ENCODE results near the gene CRADD.
A peak's percentile ranks its signal among the peaks of the same experiment; 100 is the strongest.

CRADD gene

DNA sequence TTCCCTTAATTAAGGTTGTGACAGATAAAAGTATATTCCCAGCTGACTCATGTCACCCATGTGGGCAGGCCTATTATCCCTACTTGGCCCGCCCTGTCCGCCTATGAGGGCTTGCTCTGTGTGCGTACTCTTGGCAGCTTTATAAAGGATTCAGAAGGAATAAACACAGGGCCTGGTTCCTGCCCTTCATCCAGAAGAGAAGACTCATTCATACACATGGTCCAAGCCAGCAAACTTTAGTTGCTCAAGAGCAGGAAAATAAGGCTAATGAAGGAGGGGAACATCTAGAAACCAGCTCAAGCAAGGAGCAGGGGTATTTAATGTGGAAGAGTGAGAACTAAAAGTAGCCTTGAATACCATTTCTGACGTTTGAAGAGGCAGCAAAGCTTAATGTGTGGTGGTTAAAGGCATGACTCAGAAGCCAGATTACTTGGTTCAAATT, 141.9 kb downstream of the CRADD start:
- peak; percentile 10 for DNase-seq

DNA sequence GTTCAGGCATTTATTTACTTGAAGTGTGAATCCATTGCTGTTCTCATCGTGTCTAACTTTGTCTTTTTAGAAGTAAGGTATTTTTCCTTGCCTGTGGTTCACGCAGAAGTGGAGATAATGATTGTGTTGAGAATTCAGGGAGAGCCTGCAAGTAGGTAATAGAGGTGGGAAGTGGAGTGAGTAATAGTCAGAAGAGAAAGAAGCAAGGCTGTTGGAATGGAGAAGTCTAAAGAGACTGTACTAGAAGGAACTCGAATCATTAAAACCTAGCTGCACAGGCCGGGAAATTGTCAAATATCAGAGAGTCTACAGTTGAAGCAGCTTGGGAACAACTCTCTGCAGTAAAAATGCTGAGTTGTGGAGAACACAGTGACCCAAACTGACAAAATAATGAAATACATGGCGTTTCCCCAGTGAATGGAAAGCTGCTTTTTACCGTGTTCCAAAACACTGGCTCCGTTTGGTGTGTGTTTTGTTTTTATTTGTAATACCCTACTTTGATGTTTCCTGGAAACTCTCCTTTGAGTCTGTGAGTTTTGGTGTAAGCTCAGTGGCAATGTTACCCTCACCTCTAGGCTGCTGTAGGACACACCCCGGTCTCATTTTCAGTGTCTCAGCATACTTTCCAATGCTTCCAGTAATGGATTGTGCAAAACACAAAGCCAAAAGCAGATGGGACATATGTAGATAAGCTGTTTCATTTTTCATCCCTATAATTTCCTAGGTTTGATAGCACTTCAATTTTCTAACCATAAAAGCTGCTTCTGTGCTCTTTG, 146.6 kb downstream of the CRADD start:
- no peak for DNase-seq

DNA sequence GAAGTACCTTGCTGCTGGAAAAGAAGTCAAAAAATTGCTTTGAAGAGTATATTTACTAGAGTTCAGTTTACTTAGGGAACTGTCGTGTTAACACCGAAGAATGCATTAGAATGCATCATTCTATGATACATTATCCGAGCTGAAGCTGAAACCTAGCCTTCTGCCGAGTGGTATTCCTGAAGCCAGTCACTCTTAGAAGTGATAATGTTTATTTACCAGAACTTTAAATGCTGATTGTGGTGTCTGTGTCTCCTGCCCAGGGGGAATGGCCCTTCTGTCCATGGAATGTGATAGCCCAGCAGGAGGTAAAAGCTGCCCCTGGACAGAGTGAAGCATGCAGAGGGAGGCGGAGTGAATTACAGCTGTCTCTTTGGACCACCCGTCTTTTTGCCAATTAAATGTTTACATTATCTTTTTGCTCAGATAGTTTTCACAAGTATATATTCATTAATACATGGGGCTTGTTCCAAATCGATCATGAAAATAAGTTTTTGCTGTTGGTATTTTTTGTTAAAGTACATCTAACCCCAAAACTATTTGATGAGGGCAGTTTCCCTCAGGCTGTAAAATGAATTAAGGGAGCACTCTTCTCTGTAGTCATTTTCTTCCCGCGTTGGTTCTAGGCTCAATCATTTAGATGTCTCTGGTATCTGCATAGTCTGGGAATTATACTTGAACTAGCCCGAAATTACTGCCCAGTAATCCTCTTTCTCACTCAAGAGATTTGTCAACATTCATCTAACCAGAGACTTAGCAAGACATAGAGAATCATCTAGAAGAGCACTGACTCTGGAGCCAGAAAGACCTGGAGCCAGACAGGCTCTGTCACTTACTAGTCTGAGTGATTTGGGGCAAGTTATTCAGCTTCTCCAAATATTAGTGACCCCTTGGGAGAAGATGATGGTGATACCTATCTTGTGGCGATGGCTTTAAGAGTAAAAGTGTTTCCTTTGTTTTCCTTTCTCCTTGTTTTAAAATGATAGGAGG, 147.6 kb downstream of the CRADD start:
- no peak for DNase-seq

DNA sequence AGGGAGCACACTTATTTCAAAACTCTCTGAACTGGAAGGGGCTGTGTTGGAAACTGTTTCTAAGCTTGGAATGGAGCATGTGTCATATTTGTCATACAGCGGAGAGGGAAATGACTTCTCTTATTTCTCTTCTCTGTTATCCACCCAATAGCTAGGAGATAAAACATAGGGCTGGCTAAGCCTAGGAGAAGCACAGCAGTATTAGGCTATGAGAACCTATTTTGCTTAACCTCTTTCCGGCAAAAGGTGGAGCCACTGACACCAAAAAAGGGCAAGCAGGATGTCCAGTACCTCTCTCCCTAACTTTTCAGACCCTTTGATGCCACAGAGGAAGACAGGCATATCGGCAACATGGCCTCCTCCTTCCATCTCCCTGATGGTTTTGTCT, 148.3 kb downstream of the CRADD start:
- no peak for DNase-seq

DNA sequence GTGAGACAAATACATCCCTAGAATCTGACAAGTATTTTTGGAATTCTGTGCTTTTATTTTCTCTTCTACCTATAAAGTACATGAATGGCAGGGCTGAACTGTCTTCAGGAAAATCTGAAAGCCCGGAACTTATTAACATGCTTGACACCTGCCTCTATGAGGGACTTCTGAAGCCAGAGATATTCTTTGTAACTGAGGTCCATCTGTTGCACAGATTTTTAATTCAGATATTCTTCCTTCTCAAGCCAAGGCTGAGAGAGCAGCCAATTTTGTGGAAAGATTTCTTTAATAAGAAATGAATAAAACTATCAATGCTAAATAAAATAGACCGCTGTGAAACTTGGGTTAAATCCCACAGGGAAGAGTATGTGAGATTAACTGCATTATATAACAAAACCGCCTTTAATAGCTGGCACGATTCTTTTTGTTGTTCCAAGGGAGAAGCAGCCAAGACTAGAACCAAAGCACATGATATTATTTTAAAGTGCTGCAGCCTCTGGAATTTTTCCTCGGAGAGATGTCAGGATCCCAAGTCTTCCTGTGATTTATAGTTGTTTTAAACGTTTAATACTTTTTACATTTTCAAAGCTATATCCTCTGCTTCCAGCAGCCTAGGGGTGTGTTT, 148.9 kb downstream of the CRADD start:
- no peak for DNase-seq

DNA sequence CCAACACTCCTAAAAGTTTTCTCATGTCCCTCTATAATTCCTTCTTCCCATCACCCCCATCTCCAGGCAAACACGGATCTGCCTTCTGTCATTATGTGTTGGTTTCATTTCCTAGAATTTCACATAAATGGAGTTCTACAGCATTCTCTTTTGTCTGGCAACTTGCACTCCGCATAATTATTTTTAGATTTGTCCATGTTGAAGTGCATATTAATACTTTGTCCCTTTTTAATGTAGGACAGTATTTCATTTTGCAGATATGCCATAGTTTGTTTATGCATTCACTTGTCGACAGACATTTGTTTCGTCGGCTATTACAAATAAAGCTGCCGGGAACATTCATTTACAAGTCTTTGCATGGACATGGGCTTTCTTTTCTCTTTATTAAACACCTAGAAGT, 150.0 kb downstream of the CRADD start:
- DNase-seq = no peak

DNA sequence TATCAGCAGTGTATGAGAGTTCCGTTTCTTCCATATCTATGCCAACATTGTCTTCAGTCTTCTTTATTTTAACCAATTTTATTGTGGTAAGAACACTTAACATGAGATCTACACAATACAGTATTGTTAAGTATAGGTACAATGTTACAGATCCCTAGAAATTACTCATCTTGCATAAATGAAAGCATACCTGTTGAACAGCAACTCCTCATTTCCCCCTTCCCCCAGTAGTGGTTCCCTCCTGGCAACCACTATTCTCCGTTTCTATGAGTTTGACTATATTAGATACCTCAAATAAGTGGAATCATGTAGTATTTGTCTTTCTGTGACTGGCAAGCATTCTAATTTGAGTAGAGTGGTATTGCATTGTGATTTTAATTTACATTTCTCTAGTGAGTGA, 150.5 kb downstream of the CRADD start:
- DNase-seq = no peak

DNA sequence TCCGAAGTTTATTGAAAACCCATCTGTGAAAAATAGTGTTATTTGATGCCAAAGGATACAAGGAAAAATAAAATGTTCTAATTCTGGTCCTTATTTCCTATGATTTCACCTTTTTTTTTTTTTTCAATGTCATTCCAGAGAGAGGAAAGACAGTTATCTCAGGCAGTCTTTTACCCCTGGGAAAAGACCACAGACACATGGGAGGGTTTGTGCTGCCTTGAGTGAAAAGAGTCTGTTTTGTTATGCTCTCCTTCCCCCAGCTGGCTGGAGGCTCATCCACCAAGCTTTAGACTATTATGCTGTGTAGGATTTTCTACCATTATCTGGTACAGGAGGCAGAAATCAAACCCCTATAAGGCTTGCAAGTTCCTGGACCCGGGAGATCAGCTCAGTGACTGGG, 151.8 kb downstream of the CRADD start:
- no peak for DNase-seq

DNA sequence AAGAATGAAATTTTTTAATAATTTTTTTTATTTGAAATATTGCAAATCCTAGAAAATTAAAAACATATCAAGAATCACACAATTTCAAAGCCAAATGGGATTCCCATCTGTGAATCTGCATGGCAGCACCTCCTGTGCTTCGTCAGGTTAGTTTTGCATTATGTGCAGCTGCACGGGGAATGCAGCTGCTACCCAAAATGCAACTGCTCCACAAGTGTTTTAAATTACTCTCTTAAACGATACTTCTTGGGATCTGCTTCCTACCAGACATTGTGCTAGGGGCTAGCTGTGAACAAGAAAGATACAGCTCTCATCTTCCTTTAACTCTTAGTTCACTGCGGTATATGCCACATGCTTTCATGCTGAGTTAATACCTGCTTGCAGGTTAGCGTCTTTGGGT, 154.2 kb downstream of the CRADD start:
- no peak for DNase-seq

DNA sequence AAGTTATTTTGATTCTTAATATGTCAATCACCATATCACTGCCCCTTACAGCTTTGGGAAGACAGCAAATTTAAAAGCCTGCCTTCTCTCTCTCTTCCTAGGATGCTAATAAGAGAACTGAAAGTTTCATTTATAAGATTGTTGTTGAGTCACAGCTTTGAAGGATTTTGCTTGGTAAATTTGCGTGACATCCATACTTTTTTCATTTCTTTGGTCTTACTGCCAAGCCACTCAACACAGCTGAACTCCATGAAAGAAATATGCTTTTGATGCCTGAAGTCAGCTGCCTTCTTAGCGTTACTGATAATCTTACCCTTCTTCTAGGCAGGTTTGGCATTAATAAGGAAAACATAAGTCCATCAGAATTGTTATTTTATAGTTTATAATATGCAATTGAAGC, 155.0 kb downstream of the CRADD start:
- DNase-seq = no peak

DNA sequence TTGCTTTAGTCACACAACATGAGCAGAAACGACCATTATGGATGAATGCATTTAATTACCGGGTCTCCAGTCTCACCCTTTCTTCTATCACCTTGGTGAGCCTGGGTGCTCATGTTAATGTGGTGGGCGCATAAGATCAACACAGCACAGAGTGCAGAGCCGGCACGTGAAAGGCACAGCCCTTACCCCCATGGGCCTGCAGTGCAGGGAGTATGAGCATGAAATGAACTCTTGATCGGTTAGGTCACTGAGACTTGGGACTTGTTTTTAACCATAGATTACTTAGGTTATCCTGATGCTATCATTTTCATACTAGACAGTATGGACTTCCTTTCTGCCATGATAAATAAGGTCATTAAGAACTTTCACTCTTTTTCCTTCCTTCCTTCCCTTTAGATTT, 156.8 kb downstream of the CRADD start:
- DNase-seq = no peak

DNA sequence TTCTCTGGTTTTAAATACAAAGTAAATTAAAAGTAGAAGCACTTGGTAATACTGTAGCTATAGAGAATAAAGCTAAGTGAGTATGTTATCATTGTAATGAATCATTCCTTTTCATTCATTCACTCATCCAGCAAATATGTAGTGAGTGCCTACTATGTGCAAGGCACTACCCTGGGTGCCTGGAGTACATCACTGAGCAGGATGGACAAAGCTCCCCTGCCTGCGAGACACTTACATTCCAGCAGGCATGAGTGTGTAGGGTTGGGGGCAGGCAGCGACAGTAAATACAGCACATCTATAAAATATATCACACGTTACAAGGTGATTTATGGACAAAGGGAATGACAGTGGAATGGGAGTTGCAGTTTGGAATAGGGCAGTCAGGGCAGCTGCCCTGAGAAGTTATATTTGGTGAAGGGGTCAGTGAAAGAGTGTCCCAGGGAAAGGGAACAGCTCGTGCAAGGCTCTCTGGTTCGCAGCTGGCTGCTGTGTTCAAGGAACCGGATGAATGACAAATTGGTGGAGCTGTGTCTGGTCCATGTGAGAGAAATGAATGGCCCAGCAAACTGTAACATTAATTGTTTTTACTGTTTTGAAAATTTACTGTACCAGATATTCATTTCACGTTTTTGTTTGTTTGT, 159.6 kb downstream of the CRADD start:
- no peak for DNase-seq

DNA sequence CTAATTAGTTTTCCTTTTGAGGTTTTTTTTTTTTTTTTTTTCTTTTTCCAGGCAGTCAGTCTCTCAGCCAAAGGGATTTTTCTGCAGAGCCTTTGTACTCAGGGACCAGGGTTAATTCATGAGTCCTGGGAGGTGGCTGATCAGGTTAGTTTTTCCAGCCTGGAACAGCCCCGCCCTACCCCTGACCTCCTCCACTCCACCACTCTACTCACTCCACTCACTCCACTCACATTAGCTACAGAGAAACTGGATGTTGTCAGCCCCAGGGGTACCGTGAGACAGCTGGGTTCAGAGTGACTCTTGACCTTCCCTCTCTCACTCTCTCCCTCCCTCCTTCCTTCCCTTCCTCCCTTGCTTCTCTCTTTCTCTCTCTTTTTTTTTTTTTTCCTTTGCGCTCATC, 161.0 kb downstream of the CRADD start:
- DNase-seq = no peak

DNA sequence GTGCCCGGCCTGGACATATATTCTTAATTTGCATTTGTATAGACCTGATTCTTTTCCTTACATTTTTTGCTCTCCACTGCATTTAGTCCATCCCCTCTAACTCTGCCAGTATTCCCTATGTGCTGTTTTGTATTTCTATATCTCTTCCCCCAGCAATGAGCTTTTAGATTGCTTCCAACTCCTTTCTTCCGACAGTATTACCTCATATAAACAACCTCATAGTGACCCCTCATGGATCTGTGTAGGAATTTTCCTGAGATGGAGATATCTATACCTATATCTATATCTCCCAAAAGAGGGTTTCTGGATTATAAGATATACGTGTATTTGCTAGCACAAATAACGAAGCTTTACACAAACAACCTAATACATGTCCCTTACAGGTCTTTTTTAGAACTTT, 161.9 kb downstream of the CRADD start:
- no peak for DNase-seq

DNA sequence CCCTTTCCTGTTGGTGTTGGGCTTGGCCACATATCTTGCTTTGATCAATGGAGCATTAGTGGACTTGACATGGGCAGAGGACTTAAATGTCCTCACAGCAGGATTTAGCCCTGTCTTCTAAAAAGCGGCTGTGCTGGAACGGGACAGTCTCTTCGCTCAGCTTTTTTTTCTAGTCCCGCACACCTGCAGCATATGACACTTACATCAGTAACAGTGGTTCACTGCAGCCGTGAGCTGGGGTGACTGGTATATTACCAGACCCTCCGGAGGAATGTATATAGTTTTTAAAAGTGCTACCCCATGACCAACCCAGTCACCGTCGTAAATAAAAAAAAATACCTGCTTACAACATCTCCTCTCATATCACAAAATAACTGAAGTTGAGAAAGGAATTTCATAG, 164.5 kb downstream of the CRADD start:
- DNase-seq = no peak

DNA sequence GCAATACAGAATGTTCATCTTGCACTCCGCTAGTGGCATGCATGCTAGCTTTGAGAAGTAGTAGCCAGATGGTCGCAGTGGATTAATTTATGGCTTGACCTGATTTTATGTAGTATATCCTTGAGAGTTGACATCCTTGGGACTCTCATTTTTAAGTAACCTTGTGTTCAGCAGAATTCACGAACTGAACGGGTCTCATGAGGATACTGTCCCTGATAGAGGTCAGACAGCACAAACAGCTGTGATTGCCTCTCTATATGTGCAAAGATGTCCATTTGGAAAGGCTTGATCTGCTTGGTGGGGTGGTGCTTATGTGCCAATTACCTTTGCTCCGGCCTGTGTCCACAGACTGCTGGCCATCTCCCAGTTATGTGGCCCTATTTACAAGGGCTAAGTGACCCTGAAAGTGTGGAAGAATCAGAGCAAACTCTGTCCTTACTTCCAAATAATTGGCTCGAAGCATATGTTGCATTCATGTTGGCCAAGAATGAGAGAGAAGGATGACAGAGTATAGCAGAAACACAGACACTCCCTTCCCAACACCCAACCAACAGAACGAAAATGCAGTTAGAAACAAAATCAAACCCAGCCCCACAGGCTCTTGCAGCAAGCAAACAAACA, 167.1 kb downstream of the CRADD start:
- DNase-seq = no peak

DNA sequence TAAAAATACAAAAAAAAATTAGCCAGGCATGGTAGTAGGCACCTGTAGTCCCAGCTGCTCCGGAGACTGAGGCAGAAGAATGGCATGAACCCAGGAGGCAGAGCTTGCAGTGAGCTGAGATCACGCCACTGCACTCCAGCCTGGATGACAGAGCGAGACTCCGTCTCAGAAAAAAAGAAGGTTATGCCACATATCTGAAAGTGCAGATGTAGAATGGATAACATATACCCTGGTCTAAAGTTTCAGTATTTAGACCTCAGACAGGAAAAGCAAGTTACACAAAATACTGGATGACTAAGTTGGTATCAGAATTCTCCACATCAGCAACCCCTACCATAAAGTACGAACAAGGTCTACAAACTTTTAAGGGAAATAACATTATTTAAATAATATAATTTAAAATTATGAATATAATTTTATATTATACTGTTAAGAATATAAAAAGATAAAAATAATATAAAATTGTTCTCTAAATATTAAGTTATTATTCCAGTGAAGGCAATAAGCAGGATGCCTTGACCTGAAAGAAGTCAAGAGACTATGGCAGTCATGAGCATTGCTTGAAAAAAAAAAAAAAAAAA, 169.9 kb downstream of the CRADD start:
- DNase-seq = no peak

DNA sequence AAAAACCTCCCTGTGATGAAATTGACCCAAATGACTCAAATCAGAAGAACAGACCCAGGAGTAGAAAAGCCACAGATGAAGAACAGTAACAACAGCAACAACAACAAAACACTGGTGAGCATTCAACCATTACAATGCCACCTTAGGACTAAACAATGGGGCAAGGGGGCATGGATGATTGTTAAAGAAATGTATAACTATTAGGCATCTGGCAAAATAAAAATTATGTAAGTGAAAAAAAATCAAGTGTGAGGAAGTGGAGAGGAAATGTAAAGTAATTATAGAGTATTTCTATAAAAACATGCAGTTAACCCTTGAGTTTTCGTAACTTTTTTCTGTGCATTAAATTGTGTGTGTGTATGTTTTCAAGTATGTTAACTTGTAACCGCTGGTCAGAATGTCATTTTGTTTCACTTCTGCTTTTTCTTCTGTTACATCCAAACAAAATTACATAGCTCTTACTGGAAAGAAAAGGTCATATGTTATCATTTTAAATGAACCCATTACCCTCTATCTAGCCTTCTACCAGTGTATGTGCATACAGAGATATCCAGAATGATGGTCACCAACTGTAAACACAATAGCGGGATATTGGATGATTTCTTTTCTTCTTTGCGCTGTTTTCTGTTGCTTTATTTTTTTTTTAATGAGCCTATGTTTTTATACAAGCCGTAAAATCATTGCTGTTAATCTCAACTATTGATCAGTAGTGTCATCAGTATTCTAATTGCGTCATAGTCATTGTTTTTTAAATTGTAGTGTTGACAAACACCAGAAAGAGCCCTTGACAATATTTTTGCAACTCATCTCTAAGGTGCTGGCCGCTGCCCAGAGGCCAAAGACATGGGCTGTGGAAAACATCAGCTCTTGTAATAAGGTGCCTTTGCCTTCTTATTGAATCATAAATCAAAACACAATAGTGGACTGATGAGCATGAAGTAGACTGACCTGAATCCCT, 170.6 kb downstream of the CRADD start:
- DNase-seq = no peak

DNA sequence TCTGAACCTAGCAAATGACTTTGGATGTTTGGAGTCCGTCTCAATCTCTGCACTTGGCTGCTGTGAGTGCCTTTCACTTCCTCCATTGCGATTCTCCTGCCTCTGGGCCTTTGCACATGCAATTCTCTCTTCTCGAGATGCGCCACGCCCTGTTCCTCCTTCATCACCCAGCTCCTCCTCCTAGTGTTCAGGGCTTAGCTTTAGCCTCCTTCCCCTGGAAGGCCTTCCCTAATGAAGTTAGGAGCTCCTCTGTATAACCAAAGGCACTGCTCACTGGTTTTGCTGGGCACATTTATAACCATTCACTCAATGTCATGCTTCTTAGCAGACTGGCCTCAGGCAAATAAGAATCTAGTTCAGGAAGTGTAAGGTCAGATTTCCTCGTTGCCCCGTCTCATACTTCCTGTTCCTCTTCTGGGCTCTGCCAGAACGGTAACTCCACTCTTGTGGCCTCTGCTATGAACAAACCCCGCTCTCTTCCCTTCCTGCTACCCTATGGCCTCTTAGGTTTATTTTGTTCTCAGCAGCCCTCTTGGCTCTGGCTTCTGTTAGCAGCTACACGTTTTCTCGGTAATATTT, 171.4 kb downstream of the CRADD start:
- DNase-seq = no peak

DNA sequence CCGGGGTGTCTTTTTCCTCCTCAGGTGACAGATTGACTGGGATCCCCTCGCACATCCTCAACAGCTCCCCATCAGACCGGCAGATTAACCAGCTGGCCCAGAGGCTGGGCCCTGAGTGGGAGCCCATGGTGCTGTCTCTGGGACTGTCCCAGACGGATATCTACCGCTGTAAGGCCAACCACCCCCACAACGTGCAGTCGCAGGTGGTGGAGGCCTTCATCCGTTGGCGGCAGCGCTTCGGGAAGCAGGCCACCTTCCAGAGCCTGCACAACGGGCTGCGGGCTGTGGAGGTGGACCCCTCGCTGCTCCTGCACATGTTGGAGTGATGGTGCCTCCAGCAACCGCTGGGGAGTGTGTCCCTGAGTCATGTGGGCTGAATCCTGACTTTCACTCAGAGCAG, 172.8 kb downstream of the CRADD start:
- no peak for DNase-seq

Measured in hematopoietic multipotent progenitor cell treated with erythropoietin and hydrocortisone succinate and interleukin-3 and kit ligand, for 8 days (in vitro differentiated cells).